HG02571 (cell line): ENCODE measurements around the gene TDRD6.
"Not testable (repeated sequence)": the region's sequence is repeated elsewhere in the genome, so short reads cannot be mapped to it uniquely, and the experiment has no call there.

Experiments
- ATAC-seq: cut with Tn5 transposase; IDR thresholded peaks from one replicate; pipeline ENCODE4 v1.9.1; 2021; ENCODE audit warnings: mild to moderate bottlenecking, moderate library complexity; ENCODE audit not compliant: unreplicated experiment

Gene TDRD6

GRCh38 chr6:46736906-46737305 is 49.2 kb downstream of the TDRD6 start:
- no peak for ATAC-seq

GRCh38 chr6:46741482-46741881 is 53.8 kb downstream of the TDRD6 start:
- no peak for ATAC-seq

- no peak for ATAC-seq
These were observed 54.2 kb downstream of the TDRD6 start for GRCh38 chr6:46741910-46742309.

GRCh38 chr6:46743425-46744158 is 55.9 kb downstream of the TDRD6 start:
- no peak for ATAC-seq

GRCh38 chr6:46744159-46744725 is 56.6 kb downstream of the TDRD6 start:
- not testable (repeated sequence) for ATAC-seq

- no peak for ATAC-seq
These were observed 58.3 kb downstream of the TDRD6 start for GRCh38 chr6:46745973-46746372.

- ATAC-seq = no peak
These were observed 59.0 kb downstream of the TDRD6 start, which contains the start of gene ANKRD66 for GRCh38 chr6:46746696-46747095. ANKRD66 (plus strand) TSS chr6:46746933; CDS start chr6:46751949, 5,016 bp downstream.

GRCh38 chr6:46748940-46749503 is 61.3 kb downstream of the TDRD6 start:
- no peak for ATAC-seq

GRCh38 chr6:46749731-46750130 is 62.0 kb downstream of the TDRD6 start:
- no peak for ATAC-seq

- no peak for ATAC-seq
These were observed 64.0 kb downstream of the TDRD6 start for GRCh38 chr6:46751658-46752057.
